ENCODE measurements around the gene TBC1D2. TPM values are rescaled to one million over a fixed set of nuclear protein-coding genes. Genes with fewer than 3 reads are reported as not detected.

Gene TBC1D2
- total RNA-seq, 1 donor from 2014 or later, result 1.4 TPM

DNA sequence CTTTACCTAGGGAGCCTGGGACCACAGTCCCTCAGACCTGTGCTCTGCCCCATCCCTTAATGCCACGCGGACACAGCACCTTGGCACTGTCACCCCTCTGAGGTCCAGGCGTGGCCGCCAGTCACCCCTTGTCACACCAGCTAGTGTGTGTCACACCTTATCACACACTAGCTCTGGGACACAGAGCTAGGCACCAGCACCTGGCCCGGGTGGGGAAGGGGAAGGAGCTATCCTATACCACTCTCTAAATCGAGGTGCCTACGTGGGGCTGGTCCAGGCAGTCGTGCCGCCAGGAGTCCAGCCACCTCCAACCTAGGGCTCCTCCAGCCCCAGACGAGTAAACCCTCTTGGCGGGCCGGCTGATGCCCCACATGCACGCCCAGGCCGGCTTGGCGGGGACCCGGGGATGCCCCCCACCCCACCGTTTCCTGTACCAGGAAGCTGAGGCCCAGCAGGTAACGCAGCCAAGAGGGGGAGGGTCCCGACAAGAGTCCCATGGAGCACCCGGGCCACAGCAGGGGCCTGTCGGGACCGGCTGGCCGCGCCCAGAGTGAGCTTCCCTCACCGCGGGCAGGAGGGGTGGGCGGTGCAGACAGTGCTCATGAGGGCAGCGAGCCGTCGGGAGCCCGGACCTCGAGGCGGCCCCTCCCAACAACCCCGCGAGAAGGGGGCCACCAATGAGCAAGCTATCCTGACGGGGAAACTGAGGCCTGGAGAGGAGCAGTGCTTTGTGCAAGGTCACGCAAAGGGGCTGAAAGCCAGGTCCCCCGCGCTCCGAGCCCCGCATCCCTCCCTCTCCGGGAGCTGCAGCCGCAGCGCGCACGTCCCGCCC is 63.6 kb downstream of the TBC1D2 start:
- peak in 1 of 2 donors; percentile 5 for DNase-seq (ENCODE audit: low read depth in 2 of 2)

DNA sequence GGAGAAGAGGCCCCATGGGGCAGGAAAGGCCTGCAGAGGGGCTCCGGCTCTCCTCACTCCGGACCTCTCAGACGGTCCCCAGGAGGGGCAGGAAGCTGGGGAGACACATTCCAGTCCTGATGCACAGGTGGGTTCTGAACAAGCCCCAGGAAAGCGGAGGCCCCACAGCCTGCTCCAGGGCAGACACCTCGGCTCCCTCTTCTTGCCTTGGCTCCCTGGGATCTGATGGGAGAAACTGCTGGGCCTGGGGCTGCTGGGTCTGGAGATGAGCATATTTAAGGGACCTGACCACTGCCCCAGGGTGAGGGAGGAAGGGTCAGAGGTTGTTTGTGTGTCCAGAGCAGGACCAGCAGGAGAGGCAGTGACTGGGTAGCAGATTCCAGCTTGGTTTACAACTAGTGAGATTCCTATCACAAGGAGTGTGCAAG is 64.3 kb downstream of the TBC1D2 start:
- no peak for DNase-seq (ENCODE audit: low read depth in 2 of 2)

DNA sequence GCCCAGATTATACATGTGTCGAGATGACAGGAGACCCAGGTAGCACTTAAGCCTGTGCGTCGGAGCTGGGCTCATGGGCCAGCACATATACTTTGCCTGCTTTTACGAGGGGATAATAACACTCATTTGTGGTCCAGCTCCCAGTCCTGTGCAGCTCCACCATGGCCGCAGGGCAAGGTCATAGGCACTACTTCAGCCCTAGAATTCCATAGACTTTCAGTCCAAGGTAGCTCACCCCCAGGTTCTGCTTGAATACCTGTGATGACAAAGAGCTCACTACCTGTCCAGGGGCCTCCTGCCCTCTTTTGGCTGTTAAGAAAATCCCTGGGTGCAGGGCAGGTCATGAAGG is 64.7 kb downstream of the TBC1D2 start:
- DNase-seq (ENCODE audit: low read depth in 2 of 2), result no peak

DNA sequence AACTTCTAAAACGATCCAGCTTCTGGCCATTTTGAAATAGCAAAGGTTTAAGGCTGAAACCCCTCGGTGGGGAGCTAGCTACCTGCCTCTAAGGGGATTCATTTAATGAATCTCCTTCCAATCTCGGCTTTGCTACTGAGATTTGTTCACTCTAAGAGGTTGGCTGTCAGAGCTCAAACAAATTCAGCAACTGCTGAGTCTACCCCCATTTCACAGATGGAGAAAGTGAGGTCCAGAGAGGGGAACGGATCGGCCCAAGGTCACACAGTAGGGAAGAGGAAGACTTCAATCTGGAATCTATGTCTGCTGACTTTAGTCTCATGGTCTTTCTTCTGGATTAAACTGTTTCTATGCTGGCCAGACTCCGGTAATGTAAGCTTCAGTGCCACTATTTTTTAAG is 66.0 kb downstream of the TBC1D2 start:
- DNase-seq (ENCODE audit: low read depth in 2 of 2), result no peak

DNA sequence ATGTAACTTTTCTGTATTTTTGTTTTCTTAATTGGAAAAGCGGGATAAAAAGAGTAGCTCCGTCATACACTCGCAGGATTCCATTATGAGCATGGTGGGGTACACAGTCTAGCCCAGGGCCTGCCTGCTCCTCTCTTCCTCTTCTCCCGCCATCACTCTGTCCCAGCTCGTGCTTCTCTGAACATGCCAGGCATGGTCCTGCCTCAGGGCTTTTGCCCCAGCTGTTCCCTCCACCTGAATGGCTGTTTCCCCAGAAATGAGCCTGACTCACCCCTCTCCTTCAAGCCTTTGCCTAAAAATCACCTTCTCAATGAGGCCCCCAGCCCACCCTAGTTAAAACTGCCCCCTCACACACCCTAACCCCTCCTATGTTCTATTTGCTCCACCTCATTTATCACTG is 67.5 kb downstream of the TBC1D2 start:
- DNase-seq (ENCODE audit: low read depth in 2 of 2), result no peak

DNA sequence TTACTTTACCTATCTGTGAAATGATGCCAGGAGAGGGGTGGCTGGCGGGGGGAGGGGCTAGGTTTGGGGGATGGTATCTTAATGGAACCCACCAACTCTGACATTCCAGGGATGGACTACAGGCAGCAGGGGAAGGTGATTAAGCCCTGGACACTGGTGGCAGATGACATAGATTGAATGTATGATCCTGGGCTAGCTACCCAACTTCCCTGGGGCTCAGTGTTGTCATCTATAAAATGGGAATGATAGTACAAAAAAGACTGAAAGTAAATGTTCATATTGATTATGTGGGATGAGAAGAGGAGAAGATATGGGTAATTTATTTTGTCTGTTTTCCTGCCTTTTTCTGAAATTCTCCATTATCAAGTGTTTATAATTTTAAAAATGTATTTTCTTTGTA is 69.2 kb downstream of the TBC1D2 start:
- no peak for DNase-seq (ENCODE audit: low read depth in 2 of 2)

DNA sequence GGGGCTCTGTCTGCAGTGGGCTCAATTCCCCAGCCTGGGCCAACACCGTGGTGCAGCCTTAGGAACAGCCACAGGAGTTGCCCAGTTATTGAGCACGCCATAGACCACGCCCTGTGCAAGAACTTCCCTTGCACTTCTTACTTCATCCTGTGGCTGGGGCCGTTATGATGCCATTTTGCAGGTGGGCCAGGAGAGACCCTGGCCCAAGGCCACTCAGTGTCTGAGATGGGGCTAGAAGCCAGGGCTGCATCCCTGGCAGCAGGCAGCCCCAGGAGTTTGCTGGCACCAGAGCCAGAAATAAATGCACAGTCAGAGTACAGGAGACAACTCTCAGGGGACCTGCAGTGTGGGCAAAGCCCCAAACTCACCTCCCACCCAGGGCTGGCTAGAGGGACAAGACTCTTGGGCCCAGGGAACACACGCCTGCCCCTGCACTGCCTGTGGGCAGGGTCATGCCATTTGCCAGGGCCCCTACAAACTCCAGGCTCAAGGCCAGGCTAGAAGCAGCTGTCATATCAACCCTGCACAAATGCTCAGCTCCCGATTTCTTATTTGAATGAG is 69.8 kb downstream of the TBC1D2 start:
- no peak for DNase-seq (ENCODE audit: low read depth in 2 of 2)

DNA sequence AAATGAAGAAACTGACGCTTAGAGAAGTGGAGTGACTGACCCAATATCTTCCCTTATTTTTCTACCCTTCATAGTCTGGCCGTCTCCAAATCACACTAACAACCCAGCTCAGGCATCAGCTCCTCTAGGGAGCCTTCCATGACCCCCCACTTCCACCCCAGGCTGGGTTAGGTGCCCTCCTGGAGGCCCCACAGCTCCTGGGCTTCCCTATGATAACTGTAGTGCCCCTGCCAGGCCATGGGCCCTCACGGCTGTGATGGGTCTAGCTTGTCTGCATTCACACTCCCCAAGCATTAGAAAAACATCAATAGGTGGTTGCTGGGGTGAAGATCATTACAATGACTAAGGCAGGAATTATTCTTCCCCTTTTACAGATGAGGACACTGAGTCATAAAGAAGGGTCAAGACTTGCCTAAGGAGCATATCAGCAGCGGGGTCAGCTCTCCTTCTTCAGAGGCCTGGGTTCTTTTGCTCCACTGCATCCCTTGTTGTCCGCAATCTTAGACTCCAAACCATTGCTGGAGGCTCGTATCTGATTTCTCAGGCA is 70.4 kb downstream of the TBC1D2 start:
- no peak for DNase-seq (ENCODE audit: low read depth in 2 of 2)

DNA sequence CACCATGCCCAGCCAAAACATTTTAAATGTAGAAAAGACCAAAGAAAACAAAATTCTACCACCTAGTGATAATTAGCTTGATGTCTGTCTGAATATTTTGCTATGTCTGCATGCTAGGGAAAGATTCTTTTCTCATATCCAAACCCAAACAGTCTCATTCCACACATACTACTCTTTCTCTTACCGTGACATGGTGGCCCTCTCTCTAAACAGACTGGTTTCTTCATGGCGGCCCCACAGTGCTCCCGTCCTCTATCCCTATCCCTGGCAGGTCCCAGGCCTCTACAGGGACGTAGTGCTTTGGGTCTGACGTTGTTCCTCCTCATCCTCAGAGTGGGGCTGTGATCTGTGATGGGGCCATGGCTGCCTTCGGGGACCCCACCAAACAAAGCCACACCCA is 71.1 kb downstream of the TBC1D2 start:
- DNase-seq (ENCODE audit: low read depth in 2 of 2), result no peak

DNA sequence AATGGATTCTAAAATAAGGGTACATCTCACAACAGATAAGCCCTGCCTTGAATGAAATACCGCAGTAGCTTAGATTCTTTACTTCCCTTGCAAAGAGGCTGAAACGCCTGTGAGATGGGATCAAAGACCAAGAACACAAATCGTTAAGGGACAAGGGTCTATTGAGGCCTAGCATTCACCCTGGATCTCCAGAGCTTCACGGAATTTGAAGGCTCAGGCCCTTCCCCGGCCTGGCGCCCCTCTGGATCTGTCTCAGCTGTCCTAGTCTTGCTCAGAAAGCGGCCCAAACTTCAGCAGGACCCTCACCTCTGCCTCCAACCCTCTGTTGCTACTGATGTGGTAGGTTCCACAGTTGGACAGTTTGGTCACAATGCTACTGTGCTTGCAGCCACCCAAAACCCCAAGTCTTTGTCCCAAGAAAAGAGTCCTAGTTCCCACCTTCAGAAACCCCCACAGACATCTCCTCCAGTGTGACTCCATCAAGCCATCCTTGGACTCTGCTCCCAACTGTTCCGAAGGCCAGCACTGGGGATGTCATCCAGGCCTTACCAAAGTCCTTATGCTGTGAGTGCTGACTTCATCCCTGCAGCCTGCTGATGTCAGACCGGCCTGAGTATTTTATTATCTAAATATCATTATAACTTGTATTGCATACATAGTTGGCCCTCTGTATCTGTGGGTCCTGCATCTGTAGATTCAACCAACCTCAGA is 72.4 kb downstream of the TBC1D2 start:
- no peak for DNase-seq (ENCODE audit: low read depth in 2 of 2)

DNA sequence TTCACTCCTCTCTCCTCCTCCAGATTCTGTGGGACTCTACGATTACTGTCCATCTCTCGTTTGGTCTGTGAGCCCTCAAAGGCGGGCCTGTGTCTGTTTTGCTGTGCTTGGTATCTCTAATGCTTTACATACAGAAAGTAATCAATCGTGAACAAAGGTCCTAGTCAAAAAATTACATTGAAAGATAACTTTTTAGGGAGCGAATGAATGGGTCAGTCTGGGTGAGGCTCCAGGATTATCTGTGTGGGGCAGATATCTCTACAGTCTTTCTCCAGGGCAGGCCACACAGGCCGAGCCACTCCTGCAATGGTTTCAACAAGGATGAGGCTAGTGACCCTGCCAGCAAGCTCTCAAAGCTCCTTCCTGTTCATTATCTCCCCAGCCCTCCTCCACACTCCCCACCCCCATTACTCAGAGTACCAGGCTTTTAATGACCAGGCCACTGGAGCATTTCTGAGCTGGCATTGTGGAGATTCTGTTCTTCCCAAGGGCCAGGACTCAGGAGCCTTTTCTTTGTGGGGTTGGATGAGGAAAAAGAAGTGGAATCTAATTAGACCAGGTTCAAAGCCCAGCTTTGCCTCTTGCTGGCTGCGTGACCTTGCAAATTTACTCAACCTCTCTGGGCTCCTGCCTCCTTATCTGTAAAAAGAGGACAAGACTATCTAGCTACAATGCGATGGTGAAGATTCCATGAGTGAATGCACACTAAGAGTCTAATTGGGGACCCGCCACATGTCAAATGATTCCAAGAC is 73.2 kb downstream of the TBC1D2 start:
- DNase-seq (ENCODE audit: low read depth in 2 of 2), result no peak

DNA sequence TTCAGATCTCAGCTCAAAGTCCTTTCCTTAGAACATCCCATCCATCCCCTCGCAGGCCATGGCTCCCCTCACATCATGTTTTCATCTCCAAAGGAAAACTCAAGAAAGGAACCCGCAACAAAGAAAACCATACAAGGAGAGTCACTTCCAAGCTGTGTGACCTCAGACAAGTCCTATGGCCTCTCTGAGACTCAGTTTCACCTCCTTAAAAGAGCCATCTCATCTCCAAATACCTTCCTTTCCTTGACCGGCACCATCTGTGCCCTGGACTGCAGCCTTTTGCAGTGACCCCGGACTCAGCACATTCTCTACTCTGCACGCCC is 73.7 kb downstream of the TBC1D2 start:
- DNase-seq (ENCODE audit: low read depth in 2 of 2), result no peak

DNA sequence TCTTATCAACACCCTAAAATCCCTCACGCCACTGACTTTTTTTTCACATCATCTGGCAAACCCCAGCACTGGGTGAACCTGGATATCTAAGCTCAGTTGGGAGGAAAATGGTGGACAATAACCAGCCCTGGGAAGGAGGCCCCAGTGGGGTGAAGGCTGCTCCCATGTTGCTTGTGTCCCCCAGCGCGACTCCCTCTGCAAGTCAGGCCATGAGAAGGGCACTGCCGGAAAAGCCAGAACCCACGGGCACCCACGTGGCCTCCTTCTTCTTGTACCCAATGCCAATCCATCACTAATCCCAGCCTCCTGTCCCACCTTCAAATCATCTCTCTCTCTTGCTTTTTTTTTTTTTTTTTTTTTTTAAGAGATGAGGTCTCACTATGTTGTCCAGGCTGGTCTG is 74.5 kb downstream of the TBC1D2 start:
- DNase-seq (ENCODE audit: low read depth in 2 of 2), result no peak

DNA sequence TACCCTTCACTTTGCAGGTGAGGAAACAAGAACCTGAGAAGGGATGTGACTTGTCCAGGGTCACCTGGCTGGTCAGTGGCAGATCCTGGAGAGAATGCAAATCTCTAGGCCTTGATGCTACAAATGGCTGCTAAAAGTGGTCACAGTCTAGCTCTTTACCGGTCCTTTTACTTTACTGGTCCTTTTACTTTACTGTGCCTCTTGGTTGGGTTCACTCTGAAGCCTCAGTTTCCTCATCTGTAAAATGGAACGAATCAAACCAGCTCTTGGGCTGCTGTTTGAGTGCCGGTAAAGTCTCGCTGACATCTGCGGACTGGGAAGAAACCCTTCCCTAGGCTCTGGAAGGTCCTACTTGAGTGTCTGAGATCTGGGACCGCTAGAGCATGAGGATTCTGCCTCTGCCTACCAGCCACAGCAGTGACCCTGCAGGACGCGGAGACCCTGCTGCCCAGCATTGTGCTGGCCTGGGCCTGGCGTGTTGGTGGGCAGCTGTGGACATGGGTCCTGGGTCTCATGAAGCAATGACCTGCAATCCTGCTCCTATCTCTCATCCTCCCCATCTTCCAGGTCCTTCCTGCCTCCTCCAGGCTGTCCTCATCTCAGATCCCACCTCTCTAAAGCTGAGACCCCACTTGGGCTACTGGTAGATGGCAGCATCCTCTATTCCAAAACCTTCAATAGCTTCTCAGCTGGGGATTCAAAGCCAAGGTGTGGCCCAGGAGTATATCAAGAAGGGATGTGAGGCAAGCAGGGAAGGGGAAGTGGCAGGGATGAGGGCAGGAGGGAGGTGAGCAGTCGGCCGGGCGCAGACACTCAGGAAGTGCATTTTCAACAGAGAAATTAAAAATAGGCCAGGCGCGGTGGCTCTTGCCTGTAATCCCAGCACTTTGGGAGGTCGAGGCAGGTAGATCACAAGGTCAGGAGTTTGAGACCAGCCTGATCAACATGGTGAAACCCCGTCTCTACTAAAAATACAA is 76.3 kb downstream of the TBC1D2 start:
- no peak for DNase-seq (ENCODE audit: low read depth in 2 of 2)

DNA sequence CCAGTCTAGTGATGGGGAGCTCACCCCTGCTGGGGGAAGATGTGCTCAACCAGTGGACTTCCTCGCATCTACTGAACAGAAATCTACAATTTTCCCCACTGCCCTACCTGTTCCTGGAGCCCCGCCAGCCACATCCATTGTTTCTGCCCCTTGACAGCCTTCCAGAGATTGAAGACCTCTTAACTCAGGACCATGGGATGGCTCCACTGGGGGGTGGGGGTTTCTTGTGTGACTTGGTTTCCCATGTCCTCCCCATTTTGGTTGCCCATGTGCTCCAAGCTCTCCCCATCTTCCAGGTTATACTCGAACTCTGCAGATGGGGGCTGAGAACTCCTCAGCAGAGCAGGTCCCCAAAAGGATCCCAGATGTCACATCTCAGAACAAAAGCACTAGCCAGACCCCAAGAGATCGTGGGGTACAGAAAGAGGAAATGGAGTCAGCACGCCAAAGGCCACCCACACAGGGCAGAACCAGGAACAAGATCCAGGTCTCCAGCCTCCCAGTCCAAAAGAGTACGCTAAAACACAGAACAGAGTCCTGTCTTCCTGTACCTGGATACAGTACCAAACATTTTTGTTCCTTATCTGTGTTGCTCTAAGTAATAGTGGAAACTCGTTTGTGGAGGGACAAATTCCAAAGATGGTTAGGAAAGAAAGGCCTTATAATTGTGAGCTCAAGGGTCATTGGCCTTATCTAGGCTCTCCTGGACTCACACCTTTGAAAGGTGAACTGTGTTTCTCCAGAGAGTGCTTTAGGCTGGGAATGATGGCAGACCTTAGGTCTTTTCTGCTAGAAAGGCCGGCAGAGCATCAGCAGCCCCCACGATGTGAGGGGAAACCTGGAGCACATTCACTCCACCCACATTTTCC is 78.8 kb downstream of the TBC1D2 start:
- DNase-seq (ENCODE audit: low read depth in 2 of 2), result no peak

DNA sequence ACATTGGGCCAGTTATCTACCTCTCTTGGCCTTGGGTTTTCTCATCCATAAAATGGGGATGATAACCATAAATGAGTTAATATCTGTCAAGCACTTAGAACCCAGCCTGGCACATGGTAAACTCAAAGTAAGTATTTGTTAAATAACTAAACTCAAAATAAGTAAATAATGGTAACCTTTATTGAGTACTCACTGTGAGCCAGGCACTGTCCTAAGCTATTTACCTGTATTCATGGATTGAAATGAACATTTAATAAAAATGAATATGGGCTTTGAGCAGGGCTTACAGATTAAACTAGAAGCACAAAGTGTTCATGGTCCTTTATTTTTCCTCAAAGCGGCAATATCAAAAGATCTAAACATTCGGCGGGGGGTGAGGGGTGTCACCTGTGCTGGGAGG is 79.7 kb downstream of the TBC1D2 start:
- no peak for DNase-seq (ENCODE audit: low read depth in 2 of 2)

DNA sequence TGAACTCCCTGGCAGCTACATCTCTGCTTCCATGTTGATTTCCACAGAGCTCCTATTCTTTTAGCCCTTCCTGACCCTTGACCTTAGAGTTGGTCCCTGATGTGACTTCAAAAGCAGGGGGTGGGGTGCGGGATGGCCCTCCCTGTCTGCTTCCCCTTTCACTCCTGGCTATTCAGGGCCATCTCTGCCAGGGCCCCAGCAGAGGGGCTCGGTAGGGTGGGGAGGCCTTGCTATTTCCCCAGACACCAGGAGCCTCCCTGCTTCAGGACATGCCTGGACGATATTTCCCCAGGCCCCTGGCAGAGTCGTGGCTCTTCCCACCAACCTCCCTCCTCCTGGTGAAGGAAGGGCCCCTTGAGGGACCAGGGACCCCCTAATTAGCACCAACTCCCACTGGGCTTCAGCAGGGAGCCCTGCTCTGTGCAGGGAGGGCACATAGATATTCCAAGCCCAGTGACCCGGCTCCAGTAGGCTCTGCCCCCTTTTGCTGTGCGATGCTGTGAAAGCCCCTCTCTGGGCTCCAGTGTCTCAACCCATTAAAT is 80.3 kb downstream of the TBC1D2 start:
- no peak for DNase-seq (ENCODE audit: low read depth in 2 of 2)

DNA sequence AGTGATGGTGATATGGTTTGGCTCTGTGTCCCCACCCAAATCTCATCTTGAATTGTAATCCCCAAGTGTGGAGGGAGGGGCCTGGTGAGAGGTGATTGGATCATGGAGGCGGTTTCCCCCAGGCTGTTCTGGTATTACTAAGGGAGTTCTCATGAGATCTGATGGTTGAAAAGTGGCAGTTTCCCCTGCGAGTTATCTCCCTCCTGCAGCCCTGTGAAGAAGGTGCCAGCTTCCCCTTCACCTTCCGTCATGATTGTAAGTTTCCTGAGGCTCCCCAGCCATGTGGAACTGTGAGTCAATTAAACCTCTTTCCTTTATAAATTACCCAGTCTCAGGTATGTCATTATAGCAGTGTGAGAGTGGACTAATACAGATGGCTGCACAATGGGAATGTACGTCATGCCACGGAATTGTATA is 80.9 kb downstream of the TBC1D2 start:
- DNase-seq (ENCODE audit: low read depth in 2 of 2), result peak in 1 of 2 donors; percentile 43

DNA sequence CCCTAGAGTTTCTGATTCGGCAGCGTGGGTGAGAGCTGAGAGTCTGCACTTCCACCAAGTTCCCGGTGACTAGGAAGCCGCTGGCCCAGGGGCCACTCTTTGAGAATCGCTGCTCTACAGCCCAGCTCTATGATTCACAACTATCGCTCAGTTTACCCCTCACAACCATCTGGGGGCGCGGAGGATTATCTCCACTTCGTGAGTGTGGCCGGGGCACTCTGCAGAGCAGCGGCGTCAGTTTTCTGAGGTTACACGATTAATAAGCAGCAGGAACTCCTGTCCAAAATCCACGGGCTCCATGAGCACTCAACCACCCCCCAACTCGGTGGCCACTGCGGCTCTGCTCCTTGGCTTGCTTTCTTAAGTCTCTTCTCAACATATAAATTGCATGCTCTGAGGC is 82.3 kb downstream of the TBC1D2 start:
- DNase-seq (ENCODE audit: low read depth in 2 of 2), result no peak
